A673 (cell line): ENCODE data around the gene TNFAIP8L3.

ENCODE experiments used
- EZH2 ChIP-seq: fragments of 200-600 bp; sonication (generic); IDR thresholded peaks from 2 replicates; pipeline ENCODE4 v1.6.1; 2017; ENCODE audit warnings: borderline replicate concordance, low read depth, mild to moderate bottlenecking, mixed read lengths, antibody characterized with exemption, low read length; ENCODE audit not compliant: poor library complexity, severe bottlenecking
- TF ChIP-seq, protein P1 (sequence below): fragments of 300-800, 200-600 bp; sonication (generic); conservative IDR thresholded peaks from 2 replicates; pipeline ENCODE4 v1.5.1; 2017; ENCODE audit warnings: low read depth, mild to moderate bottlenecking, antibody characterized with exemption, low read length, moderate library complexity, mixed read lengths

GRCh38 chr15:51126842-51127241 lies 32.1 kb upstream of the TNFAIP8L3 start:
- TF ChIP-seq, protein P1, sequence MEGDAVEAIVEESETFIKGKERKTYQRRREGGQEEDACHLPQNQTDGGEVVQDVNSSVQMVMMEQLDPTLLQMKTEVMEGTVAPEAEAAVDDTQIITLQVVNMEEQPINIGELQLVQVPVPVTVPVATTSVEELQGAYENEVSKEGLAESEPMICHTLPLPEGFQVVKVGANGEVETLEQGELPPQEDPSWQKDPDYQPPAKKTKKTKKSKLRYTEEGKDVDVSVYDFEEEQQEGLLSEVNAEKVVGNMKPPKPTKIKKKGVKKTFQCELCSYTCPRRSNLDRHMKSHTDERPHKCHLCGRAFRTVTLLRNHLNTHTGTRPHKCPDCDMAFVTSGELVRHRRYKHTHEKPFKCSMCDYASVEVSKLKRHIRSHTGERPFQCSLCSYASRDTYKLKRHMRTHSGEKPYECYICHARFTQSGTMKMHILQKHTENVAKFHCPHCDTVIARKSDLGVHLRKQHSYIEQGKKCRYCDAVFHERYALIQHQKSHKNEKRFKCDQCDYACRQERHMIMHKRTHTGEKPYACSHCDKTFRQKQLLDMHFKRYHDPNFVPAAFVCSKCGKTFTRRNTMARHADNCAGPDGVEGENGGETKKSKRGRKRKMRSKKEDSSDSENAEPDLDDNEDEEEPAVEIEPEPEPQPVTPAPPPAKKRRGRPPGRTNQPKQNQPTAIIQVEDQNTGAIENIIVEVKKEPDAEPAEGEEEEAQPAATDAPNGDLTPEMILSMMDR = no peak
- TF ChIP-seq EZH2 = no peak
